HepG2 (cell line): ENCODE data around the gene GLRX5. TPM values are rescaled to one million over a fixed set of nuclear protein-coding genes. Genes with fewer than 3 reads are reported as not detected.

Source experiments
- ATF1 ChIP-seq: IDR thresholded peaks from 2 replicates; pipeline ENCODE4 v1.6.1; 2016; ENCODE audit warnings: mild to moderate bottlenecking, control low read depth
- FOXA3 ChIP-seq: IDR thresholded peaks from 2 replicates; pipeline ENCODE4 v1.6.1; 2016; ENCODE audit warnings: missing genetic modification reagents, missing compliant biosample characterization
- HNF1A ChIP-seq, 2 experiments: sonication (generic) in 1 of 2; formaldehyde crosslinking in 1 of 2; IDR thresholded peaks; 2 replicates each; pipeline versions ENCODE4 v1.4.0 to v1.6.1; 2016 to 2020; ENCODE audit warnings: borderline replicate concordance in 1 of 2, low read depth in 1 of 2, mild to moderate bottlenecking in 1 of 2, missing genetic modification reagents in 1 of 2
- MAX ChIP-seq: IDR thresholded peaks from 2 replicates; pipeline ENCODE4 v1.6.1; 2012; ENCODE audit warnings: inconsistent platforms
- MED8 ChIP-seq: sonication (generic); formaldehyde crosslinking; IDR thresholded peaks from 2 replicates; pipeline ENCODE4 v1.8.1; 2023; ENCODE audit warnings: mild to moderate bottlenecking, missing genetic modification reagents; ENCODE audit not compliant: insufficient replicate concordance
- MIXL1 ChIP-seq: IDR thresholded peaks from 2 replicates; pipeline ENCODE4 v1.6.1; 2016
- NR2C2 ChIP-seq: sonication (generic); formaldehyde crosslinking; IDR thresholded peaks from 2 replicates; pipeline ENCODE4 v1.4.0; 2020; ENCODE audit warnings: missing genetic modification reagents, mild to moderate bottlenecking, moderate library complexity, borderline replicate concordance
- PCBP1 ChIP-seq: fragments of 200-400 bp; formaldehyde crosslinking; IDR thresholded peaks from 2 replicates; pipeline ENCODE4 v1.6.1; 2017; ENCODE audit warnings: mild to moderate bottlenecking, low read depth, low read length, borderline replicate concordance
- TEAD3 ChIP-seq: optimal IDR thresholded peaks from 2 replicates; pipeline ENCODE3; 2016; ENCODE audit warnings: borderline replicate concordance
- ZNF614 ChIP-seq: IDR thresholded peaks from 2 replicates; pipeline ENCODE4 v1.6.1; 2018; ENCODE audit warnings: missing biosample characterization, missing genetic modification reagents, inconsistent platforms, borderline replicate concordance
- polyA plus RNA-seq, 8 experiments: library from polyadenylated mRNA; depleted of rRNA in 3 of 8; stranded (reverse) in 7 of 8; unstranded in 1 of 8; fragments of >200 nt; fragmentation: Illumina TruSeq in 4 of 8; extraction: Trizol in 4 of 8; gene quantifications; 2 replicates each; pipeline versions ENCODE4 v1.2.1 to v1.2.3, GENCODE V29; 2011 to 2016; ENCODE audit warnings: low read depth in 4 of 8, missing spikeins in 1 of 8, mixed read lengths in 1 of 8; ENCODE audit not compliant: insufficient read depth in 1 of 8
- total RNA-seq, 5 experiments: library from RNA; depleted of rRNA; stranded (reverse); fragments of >200 nt; fragmentation: Illumina TruSeq; extraction: Trizol; gene quantifications; 2 replicates each; pipeline ENCODE4 v1.2.3, GENCODE V29; 2016; ENCODE audit warnings: low read depth in 1 of 5
- TF ChIP-seq, protein P1 (sequence below): sonication (generic); formaldehyde crosslinking; IDR thresholded peaks from 2 replicates; pipeline ENCODE4 v1.4.0; 2020; ENCODE audit warnings: missing genetic modification reagents
- TF ChIP-seq, protein P2 (sequence below): sonication (generic); formaldehyde crosslinking; IDR thresholded peaks from 2 replicates; pipeline ENCODE4 v1.4.0; 2020; ENCODE audit warnings: missing genetic modification reagents

Gene GLRX5
- total and polyA plus RNA-seq, 2 of the 13 experiments (the other 11 are each of a cell fraction or from before 2014, with no cell fraction given): 122 to 146 TPM

DNA sequence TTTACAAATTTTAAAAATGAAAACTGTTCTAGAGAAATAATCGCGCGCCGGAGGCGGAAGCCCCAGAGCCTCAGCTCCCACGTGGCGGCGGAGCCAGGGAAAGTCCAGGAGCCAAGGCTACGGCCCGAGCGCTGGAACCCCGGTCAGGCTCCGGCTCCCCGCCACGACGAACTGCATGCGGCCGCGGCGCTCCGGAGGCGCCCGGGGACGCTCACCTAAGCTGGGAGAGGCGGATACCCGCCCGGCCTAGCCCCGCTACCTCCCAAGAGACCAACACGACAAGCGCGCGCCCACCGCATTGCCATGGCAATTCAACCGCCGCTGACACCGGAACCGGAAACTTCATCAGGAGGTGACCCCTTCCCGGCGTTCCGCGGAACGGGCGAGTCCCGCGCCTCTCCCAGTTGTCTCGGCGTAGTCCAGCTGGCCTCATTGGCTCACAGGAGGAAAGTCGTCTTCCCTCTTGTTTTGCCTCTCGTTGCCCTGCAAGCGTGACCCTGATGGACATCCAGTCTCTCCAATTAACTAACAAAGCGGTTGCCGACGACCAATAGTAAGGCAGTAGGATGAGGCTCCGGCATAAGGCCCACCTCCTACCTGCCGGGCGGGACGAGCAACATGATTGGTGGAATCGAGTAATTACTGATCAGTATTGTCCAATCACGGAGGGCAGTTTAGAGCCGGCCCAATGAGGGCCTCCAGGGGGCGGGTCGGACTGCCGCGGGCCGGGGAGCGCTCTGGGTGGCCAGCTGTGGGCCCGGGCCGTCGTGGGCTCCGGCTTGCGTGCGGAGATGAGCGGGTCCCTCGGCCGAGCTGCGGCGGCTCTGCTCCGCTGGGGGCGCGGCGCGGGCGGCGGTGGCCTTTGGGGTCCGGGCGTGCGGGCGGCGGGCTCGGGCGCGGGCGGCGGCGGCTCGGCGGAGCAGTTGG, at the start of gene GLRX5 (continued):
- TF ChIP-seq FOXA3 (CRISPR knock-in tag) (peak; percentile 58), ZNF614 (CRISPR knock-in tag) (0 out of 2 replicates have a peak, but pooled peaks have one; percentile 32), ATF1 (CRISPR knock-in tag) (peak; percentile 90), PCBP1 (0 out of 2 replicates have a peak, but pooled peaks have one; percentile 57), HNF1A (IDR thresholded peaks at IDR 0.05; ENCODE audit: low read depth) (no peak), HNF1A (CRISPR knock-in tag; IDR thresholded peaks at IDR 0.05; ENCODE audit: borderline replicate concordance) (peak; percentile 70), MIXL1 (CRISPR knock-in tag) (peak; percentile 17; the same call in 1 of the 2 replicates), MAX (peak; percentile 73), MED8 (CRISPR knock-in tag) (no peak), TEAD3 (peak; percentile 63), NR2C2 (CRISPR knock-in tag) (peak; percentile 100)
- TF ChIP-seq, protein P1, sequence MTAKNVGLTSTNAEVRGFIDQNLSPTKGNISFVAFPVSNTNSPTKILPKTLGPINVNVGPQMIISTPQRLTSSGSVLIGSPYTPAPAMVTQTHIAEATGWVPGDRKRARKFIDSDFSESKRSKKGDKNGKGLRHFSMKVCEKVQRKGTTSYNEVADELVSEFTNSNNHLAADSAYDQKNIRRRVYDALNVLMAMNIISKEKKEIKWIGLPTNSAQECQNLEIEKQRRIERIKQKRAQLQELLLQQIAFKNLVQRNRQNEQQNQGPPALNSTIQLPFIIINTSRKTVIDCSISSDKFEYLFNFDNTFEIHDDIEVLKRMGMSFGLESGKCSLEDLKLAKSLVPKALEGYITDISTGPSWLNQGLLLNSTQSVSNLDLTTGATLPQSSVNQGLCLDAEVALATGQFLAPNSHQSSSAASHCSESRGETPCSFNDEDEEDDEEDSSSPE (CRISPR knock-in tag): peak; percentile 94
- TF ChIP-seq, protein P2, sequence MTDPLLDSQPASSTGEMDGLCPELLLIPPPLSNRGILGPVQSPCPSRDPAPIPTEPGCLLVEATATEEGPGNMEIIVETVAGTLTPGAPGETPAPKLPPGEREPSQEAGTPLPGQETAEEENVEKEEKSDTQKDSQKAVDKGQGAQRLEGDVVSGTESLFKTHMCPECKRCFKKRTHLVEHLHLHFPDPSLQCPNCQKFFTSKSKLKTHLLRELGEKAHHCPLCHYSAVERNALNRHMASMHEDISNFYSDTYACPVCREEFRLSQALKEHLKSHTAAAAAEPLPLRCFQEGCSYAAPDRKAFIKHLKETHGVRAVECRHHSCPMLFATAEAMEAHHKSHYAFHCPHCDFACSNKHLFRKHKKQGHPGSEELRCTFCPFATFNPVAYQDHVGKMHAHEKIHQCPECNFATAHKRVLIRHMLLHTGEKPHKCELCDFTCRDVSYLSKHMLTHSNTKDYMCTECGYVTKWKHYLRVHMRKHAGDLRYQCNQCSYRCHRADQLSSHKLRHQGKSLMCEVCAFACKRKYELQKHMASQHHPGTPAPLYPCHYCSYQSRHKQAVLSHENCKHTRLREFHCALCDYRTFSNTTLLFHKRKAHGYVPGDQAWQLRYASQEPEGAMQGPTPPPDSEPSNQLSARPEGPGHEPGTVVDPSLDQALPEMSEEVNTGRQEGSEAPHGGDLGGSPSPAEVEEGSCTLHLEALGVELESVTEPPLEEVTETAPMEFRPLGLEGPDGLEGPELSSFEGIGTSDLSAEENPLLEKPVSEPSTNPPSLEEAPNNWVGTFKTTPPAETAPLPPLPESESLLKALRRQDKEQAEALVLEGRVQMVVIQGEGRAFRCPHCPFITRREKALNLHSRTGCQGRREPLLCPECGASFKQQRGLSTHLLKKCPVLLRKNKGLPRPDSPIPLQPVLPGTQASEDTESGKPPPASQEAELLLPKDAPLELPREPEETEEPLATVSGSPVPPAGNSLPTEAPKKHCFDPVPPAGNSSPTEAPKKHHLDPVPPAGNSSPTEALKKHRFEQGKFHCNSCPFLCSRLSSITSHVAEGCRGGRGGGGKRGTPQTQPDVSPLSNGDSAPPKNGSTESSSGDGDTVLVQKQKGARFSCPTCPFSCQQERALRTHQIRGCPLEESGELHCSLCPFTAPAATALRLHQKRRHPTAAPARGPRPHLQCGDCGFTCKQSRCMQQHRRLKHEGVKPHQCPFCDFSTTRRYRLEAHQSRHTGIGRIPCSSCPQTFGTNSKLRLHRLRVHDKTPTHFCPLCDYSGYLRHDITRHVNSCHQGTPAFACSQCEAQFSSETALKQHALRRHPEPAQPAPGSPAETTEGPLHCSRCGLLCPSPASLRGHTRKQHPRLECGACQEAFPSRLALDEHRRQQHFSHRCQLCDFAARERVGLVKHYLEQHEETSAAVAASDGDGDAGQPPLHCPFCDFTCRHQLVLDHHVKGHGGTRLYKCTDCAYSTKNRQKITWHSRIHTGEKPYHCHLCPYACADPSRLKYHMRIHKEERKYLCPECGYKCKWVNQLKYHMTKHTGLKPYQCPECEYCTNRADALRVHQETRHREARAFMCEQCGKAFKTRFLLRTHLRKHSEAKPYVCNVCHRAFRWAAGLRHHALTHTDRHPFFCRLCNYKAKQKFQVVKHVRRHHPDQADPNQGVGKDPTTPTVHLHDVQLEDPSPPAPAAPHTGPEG (CRISPR knock-in tag): 0 out of 2 replicates have a peak, but pooled peaks have one; percentile 68
